ENCODE results near the gene SLC25A25. TPM values are rescaled to one million over a fixed set of nuclear protein-coding genes. Genes with fewer than 3 reads are reported as not detected.

Gene SLC25A25
- total and polyA plus RNA-seq, 9 of the 15 experiments (the other 6 are each of a cell fraction or from before 2014, with no cell fraction given) = 0.07 to 35.9 (median 23.2) TPM

DNA sequence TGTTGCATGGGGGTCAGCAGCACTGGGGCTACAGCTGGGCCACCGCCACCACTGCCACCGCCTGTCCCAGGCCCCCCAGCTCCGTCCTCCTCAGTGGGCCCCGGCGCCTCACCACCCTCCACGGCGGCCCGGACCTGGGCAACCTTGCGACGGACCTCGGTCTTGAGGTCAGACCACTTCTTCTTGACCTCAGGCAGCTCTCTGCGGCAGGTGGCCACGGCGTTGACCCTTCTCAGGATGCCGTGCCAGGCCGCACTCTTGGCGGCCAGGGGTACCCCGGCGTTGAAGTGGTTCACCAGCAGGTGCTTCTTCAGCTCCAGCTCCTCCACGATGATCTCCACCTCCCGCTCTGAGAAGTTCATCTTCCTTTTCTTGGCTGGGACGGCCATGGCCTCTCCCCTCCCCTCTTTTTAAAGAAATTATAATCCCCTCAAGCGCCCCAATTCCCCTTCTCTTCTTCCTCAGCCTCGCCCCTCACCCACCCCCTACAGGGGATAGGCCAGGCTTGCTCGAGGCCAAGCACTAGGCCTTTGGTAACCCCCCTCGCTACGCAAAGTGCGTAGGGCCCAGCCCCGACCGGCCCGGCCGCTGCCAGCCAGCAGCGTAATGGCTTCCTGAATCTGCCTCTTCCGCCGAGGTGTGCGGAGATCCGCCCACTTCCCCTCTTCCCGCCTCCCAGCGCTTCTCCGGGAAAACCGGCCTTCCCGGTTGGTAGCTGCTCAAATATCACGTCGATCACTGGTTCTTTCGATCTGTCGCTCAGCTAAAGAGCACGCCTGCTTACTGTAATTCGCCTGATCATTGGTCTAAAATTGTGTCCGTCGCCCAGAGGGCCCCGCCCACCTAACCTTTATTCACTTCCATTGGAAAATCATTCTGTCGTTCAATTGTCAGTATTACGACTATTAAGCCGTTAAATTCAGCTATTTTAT is 1.1 kb upstream of the SLC25A25 start, which contains the start of gene NAIF1 (continued):
- TF ChIP-seq, protein P1, sequence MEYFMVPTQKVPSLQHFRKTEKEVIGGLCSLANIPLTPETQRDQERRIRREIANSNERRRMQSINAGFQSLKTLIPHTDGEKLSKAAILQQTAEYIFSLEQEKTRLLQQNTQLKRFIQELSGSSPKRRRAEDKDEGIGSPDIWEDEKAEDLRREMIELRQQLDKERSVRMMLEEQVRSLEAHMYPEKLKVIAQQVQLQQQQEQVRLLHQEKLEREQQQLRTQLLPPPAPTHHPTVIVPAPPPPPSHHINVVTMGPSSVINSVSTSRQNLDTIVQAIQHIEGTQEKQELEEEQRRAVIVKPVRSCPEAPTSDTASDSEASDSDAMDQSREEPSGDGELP (CRISPR knock-in tag; IDR thresholded peaks at IDR 0.05; ENCODE audit: borderline replicate concordance) = peak; percentile 2; the same call in 1 of the 2 replicates
- TF ChIP-seq NRF1 (conservative IDR thresholded peaks at IDR 0.05 in 1 of 2, IDR thresholded peaks at IDR 0.05 in 1 of 2) (no peak), SMARCE1 (IDR thresholded peaks at IDR 0.05) (no peak), PHB (CRISPR knock-in tag; IDR thresholded peaks at IDR 0.05) (no peak), JUND (IDR thresholded peaks at IDR 0.05; ENCODE audit: borderline replicate concordance, low read depth, low read length) (peak; percentile 27; the same call in 1 of the 2 replicates), JUND (tag; IDR thresholded peaks at IDR 0.05; ENCODE audit: borderline replicate concordance, low read depth, low read length) (no peak), CEBPB (tag; IDR thresholded peaks at IDR 0.05) (no peak), STAG1 (CRISPR knock-in tag; IDR thresholded peaks at IDR 0.05; ENCODE audit: borderline replicate concordance) (no peak), GATAD2B (IDR thresholded peaks at IDR 0.05; ENCODE audit: borderline replicate concordance) (no peak), NCOR1 (IDR thresholded peaks at IDR 0.05) (no peak), ZNF436 (CRISPR knock-in tag; IDR thresholded peaks at IDR 0.05) (no peak), ZNF224 (CRISPR knock-in tag; IDR thresholded peaks at IDR 0.05) (no peak), TCF7L2 (IDR thresholded peaks at IDR 0.05; ENCODE audit: low read depth, low read length) (no peak), ZNF174 (CRISPR knock-in tag; IDR thresholded peaks at IDR 0.05) (no peak), SMAD2 (IDR thresholded peaks at IDR 0.05; ENCODE audit: low read depth, low read length) (no peak), ETV5 (CRISPR knock-in tag; IDR thresholded peaks at IDR 0.05; ENCODE audit: low read depth) (no peak), ZNF41 (CRISPR knock-in tag; conservative IDR thresholded peaks at IDR 0.05) (no peak), GABPA (tag; conservative IDR thresholded peaks at IDR 0.05; ENCODE audit: low read depth) (peak; percentile 56; the same call in 1 of the 2 replicates)
- TF ChIP-seq, protein P2, sequence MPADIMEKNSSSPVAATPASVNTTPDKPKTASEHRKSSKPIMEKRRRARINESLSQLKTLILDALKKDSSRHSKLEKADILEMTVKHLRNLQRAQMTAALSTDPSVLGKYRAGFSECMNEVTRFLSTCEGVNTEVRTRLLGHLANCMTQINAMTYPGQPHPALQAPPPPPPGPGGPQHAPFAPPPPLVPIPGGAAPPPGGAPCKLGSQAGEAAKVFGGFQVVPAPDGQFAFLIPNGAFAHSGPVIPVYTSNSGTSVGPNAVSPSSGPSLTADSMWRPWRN (IDR thresholded peaks at IDR 0.05; ENCODE audit: low read depth) = no peak
- TF ChIP-seq, protein P3, sequence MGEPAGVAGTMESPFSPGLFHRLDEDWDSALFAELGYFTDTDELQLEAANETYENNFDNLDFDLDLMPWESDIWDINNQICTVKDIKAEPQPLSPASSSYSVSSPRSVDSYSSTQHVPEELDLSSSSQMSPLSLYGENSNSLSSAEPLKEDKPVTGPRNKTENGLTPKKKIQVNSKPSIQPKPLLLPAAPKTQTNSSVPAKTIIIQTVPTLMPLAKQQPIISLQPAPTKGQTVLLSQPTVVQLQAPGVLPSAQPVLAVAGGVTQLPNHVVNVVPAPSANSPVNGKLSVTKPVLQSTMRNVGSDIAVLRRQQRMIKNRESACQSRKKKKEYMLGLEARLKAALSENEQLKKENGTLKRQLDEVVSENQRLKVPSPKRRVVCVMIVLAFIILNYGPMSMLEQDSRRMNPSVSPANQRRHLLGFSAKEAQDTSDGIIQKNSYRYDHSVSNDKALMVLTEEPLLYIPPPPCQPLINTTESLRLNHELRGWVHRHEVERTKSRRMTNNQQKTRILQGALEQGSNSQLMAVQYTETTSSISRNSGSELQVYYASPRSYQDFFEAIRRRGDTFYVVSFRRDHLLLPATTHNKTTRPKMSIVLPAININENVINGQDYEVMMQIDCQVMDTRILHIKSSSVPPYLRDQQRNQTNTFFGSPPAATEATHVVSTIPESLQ (CRISPR knock-in tag; IDR thresholded peaks at IDR 0.05) = no peak; the same call in 1 of the 2 replicates
- TF ChIP-seq, protein P4, sequence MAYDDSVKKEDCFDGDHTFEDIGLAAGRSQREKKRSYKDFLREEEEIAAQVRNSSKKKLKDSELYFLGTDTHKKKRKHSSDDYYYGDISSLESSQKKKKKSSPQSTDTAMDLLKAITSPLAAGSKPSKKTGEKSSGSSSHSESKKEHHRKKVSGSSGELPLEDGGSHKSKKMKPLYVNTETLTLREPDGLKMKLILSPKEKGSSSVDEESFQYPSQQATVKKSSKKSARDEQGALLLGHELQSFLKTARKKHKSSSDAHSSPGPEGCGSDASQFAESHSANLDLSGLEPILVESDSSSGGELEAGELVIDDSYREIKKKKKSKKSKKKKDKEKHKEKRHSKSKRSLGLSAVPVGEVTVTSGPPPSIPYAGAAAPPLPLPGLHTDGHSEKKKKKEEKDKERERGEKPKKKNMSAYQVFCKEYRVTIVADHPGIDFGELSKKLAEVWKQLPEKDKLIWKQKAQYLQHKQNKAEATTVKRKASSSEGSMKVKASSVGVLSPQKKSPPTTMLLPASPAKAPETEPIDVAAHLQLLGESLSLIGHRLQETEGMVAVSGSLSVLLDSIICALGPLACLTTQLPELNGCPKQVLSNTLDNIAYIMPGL (CRISPR knock-in tag; IDR thresholded peaks at IDR 0.05) = no peak
